ENCODE data around the gene OR4D9.
A peak's percentile ranks its signal among the peaks of the same experiment; 100 is the strongest.
"Not testable (repeated sequence)": the region's sequence is repeated elsewhere in the genome, so short reads cannot be mapped to it uniquely, and the experiment has no call there.

OR4D9 gene

GRCh38 chr11:59510941-59511589 is at the start of gene OR4D9:
TSS of gene OR4D9 (plus strand) at chr11:59511539. CDS start at chr11:59514913, 3,374 bp downstream.
- DNase-seq, result no peak

- DNase-seq, result no peak
These were observed 48.1 kb upstream of the OR4D9 start for GRCh38 chr11:59463190-59463641.

- DNase-seq, result no peak
These were observed 38.3 kb upstream of the OR4D9 start, which contains the start of gene OR4D10 for GRCh38 chr11:59473015-59473414. TSS of gene OR4D10 (plus strand) at chr11:59473315. CDS start at chr11:59477430, 4,115 bp downstream.

GRCh38 chr11:59475176-59475575 is 36.2 kb upstream of the OR4D9 start:
- no peak for DNase-seq

- DNase-seq, result no peak
These were observed 31.4 kb upstream of the OR4D9 start for GRCh38 chr11:59479906-59480305.

DNA sequence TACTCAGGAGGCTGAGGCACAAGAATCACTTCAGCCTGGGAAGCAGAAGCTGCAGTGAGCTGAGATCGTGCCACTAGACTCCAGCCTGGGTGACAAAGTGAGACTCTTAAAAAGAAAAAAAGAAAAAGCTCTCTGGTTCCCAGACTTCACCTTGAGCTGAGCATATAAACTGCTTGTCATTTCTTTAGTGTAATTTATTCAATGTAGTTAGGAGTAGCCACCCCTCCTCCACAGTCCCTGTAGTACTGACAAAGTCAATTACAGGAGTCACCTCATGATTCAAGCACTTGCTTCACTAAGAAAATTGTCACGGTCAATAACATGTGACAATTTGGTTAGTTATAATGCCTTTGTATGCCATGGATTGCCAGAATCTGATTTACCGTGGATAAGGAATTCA is 31.0 kb upstream of the OR4D9 start:
- DNase-seq, result no peak

DNA sequence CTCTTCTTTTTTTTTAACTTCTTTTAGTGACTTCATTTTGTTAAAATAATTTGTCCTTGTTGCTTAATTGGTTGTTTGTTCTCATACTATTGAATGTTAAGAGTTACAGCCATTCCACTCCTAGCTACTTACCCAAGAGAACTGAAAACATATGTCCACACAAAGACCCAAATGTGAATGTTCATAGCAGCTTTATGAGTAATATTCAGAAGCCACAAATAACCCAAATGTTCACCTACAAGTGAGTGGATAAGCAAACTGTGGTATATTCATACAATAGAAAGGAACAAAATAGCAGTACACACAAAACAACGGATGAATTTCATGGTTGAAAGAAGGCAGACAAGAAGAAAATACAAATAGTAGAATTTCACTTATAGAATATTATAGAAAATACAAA is 9.4 kb upstream of the OR4D9 start:
- DNase-seq, result no peak

GRCh38 chr11:59503276-59503675 is 8.1 kb upstream of the OR4D9 start, which contains the start of gene OR4D11:
TSS of gene OR4D11 (plus strand) at chr11:59503576. CDS start at chr11:59503576, 0 bp downstream.
- DNase-seq, result no peak

- no peak for DNase-seq
These were observed 336 bp downstream of the OR4D9 start for GRCh38 chr11:59511675-59512074.

GRCh38 chr11:59520139-59520538 is 8.8 kb downstream of the OR4D9 start:
- not testable (repeated sequence) for DNase-seq

DNA sequence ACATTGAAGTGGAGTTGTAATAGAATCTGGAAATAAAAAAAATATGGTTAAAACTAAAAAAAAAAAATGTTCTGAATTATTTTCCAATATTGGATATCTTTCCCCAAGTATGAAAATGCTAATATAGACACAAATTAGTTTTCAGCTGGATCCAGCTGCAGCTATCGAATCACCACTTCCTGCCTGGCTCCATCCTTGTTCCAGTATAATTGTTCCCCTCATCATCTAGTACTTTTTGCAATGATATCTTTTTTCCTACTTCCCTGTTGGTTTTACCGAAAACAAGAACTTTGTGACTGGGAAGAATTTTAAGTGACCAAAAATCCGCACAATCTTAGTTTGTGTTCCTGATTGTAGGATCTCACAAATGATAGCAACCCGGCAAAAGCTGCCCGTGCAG is 9.4 kb downstream of the OR4D9 start:
- no peak for DNase-seq

DNA sequence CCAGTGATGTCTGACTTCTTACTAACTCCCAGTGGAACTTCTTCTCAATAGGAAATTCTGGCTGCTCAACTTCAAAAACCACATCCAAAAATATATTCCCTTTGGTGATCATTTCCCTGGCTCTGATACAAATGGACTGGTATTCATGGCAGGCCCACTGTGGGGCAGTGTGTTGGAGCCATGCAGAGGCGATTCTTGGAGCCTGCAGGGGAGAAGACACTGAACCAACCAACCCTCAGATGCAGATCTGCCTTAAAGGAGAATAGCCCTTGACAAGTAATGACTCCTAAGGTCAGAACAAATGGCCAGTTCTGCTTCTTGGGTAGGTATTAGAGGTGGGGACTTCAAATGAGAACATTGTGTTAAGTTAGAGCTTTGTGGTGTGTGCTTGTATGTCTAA is 12.2 kb downstream of the OR4D9 start:
- DNase-seq, result no peak

- DNase-seq, result no peak
These were observed 17.4 kb downstream of the OR4D9 start for GRCh38 chr11:59528711-59529110.

GRCh38 chr11:59532620-59533019 is 21.3 kb downstream of the OR4D9 start:
- no peak for DNase-seq

GRCh38 chr11:59534676-59535075 is 23.3 kb downstream of the OR4D9 start:
- DNase-seq, result no peak

- DNase-seq, result no peak
These were observed 30.9 kb downstream of the OR4D9 start for GRCh38 chr11:59542142-59542810.

DNA sequence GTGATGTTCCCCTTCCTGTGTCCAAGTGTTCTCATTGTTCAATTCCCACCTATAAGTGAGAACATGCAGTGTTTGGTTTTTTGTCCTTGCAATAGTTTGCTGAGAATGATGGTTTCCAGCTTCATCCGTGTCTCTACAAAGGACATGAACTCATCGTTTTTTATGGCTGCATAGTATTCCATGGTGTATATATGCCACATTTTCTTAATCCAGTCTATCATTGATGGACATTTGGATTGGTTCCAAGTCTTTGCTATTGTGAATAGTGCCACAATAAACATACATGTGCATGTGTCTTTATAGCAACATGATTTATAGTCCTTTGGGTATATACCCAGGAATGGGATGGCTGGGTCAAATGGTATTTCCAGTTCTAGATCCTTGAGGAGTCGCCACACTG is 32.4 kb downstream of the OR4D9 start:
- DNase-seq, result not testable (repeated sequence)

- DNase-seq, result no peak
These were observed 33.5 kb downstream of the OR4D9 start for GRCh38 chr11:59544869-59545178.

- no peak for DNase-seq
These were observed 34.1 kb downstream of the OR4D9 start for GRCh38 chr11:59545179-59546020.

GRCh38 chr11:59547605-59548308 is 36.4 kb downstream of the OR4D9 start:
- DNase-seq, result not testable (repeated sequence)

- DNase-seq, result no peak
These were observed 36.9 kb downstream of the OR4D9 start for GRCh38 chr11:59548309-59548656.

DNA sequence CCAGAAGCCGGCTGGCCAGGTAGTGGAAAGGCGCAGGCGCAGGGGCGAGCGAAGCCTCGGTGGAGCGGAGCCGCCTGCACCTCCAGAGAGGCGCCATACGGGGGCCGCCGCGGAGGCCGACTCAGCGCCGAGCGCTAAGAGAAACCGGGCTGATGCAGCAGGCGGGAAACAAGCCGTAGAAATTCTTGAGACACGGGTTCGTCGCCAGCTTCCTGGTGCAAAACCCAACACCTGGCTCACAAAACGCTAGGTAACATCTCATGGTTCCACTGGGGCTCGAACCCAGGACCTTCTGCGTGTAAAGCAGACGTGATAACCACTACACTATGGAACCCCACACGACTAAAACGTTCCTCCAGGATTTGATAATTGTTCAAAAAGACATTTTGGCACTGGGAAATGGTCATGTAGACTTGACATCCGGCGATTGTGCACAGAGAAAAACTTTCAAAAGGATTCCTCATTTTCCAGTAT is 39.1 kb downstream of the OR4D9 start:
- DNase-seq, result peak; percentile 90
